ENCODE measurements around the gene ZBTB32. TPM values are rescaled to one million over a fixed set of nuclear protein-coding genes. Genes with fewer than 3 reads are reported as not detected.

Gene ZBTB32
- total RNA-seq, 2 donors from 2014 or later: not detected

GRCh38 chr19:35693835-35694599 is 10.3 kb upstream of the ZBTB32 start:
- intact Hi-C loops (cut with DNase I): no loop called here

GRCh38 chr19:35695895-35696422 is 8.4 kb upstream of the ZBTB32 start:
- intact Hi-C loops (cut with DNase I): no loop called here
- DNase-seq (ENCODE audit: low spot score): no peak

More at GRCh38 chr19:35693835-35694599, 10.3 kb upstream of the ZBTB32 start:
- peak; percentile 93 for DNase-seq (ENCODE audit: low spot score)

GRCh38 chr19:35696835-35697234 is 7.5 kb upstream of the ZBTB32 start:
- intact Hi-C loops (cut with DNase I): no loop called here

GRCh38 chr19:35702223-35703012 is 1.9 kb upstream of the ZBTB32 start:
- intact Hi-C loops (cut with DNase I): no loop called here
- DNase-seq (ENCODE audit: low spot score): peak; percentile 97

More at GRCh38 chr19:35696835-35697234, 7.5 kb upstream of the ZBTB32 start:
- DNase-seq (ENCODE audit: low spot score): no peak

GRCh38 chr19:35703343-35703742 is 1.0 kb upstream of the ZBTB32 start:
- no peak for DNase-seq (ENCODE audit: low spot score)
- intact Hi-C loops (cut with DNase I): no loop called here

GRCh38 chr19:35708391-35708790 is 4.0 kb downstream of the ZBTB32 start:
- intact Hi-C loops (cut with DNase I): no loop called here
- no peak for DNase-seq (ENCODE audit: low spot score)

GRCh38 chr19:35710784-35711723 is 6.7 kb downstream of the ZBTB32 start:
- intact Hi-C loops (cut with DNase I): loop anchor here in 1 of 2 donors (10.0 kb wide), 1 partner anchor 224 kb away; the partner anchor contains the start of gene LRFN3
- DNase-seq (ENCODE audit: low spot score): no peak

GRCh38 chr19:35712567-35713505 is 8.5 kb downstream of the ZBTB32 start:
- DNase-seq (ENCODE audit: low spot score): no peak
- intact Hi-C loops (cut with DNase I): loop anchor here in 1 of 2 donors (10.0 kb wide), 1 partner anchor 222 kb away; the partner anchor contains the start of gene LRFN3

- intact Hi-C loops (cut with DNase I): loop anchor here in 1 of 2 donors (10.0 kb wide), 1 partner anchor 221 kb away; the partner anchor contains the start of gene LRFN3
- no peak for DNase-seq (ENCODE audit: low spot score)
Observed at GRCh38 chr19:35713506-35713850, 9.1 kb downstream of the ZBTB32 start.

- intact Hi-C loops (cut with DNase I): loop anchor here in 1 of 2 donors (10.0 kb wide), 1 partner anchor 221 kb away; the partner anchor contains the start of gene LRFN3
- DNase-seq (ENCODE audit: low spot score): no peak
Observed at GRCh38 chr19:35713904-35714495, 9.6 kb downstream of the ZBTB32 start.

- intact Hi-C loops (cut with DNase I): loop anchor here in 1 of 2 donors (10.0 kb wide), 1 partner anchor 220 kb away; the partner anchor contains the start of gene LRFN3
Observed at GRCh38 chr19:35714601-35715354, 10.4 kb downstream of the ZBTB32 start.

GRCh38 chr19:35715355-35715809 is 11.0 kb downstream of the ZBTB32 start:
- intact Hi-C loops (cut with DNase I): loop anchor here in 1 of 2 donors (10.0 kb wide), 1 partner anchor 219 kb away; the partner anchor contains the start of gene LRFN3
- DNase-seq (ENCODE audit: low spot score): no peak

More at GRCh38 chr19:35714601-35715354, 10.4 kb downstream of the ZBTB32 start:
- DNase-seq (ENCODE audit: low spot score): no peak

GRCh38 chr19:35715981-35716800 is 11.8 kb downstream of the ZBTB32 start:
- DNase-seq (ENCODE audit: low spot score): peak; percentile 91
- intact Hi-C loops (cut with DNase I): loop anchor here in 1 of 2 donors (10.0 kb wide), 1 partner anchor 219 kb away; the partner anchor contains the start of gene LRFN3

GRCh38 chr19:35716801-35717664 is 12.7 kb downstream of the ZBTB32 start:
- intact Hi-C loops (cut with DNase I): loop anchor here in 1 of 2 donors (10.0 kb wide), 1 partner anchor 218 kb away; the partner anchor contains the start of gene LRFN3
- peak; percentile 98 for DNase-seq (ENCODE audit: low spot score)
